HG02571 (cell line): ENCODE results near the gene ITGA1.
"Not testable (repeated sequence)": the region's sequence is repeated elsewhere in the genome, so short reads cannot be mapped to it uniquely, and the experiment has no call there.

Experiments
- ATAC-seq: cut with Tn5 transposase; IDR thresholded peaks from one replicate; pipeline ENCODE4 v1.9.1; 2021; ENCODE audit warnings: mild to moderate bottlenecking, moderate library complexity; ENCODE audit not compliant: unreplicated experiment

The ITGA1 gene

DNA sequence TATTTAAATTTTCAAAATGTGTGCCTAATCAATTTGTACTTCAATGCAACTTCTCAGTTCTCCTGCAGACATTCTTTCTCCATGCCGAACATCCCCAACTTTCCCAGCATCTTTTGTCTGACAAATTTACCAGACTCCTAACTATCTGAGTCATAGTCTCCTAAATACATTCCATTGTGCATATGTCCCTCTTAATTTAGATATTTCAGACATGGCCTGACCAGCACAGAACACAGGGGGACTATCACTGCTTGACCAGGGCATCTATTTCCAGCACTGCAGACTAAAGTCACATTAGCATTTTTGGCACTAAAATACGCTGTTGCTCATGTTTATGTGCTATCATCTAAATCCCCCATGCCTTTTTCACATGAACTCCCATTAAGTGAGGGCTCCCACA, 71.9 kb downstream of the ITGA1 start:
- ATAC-seq = no peak

DNA sequence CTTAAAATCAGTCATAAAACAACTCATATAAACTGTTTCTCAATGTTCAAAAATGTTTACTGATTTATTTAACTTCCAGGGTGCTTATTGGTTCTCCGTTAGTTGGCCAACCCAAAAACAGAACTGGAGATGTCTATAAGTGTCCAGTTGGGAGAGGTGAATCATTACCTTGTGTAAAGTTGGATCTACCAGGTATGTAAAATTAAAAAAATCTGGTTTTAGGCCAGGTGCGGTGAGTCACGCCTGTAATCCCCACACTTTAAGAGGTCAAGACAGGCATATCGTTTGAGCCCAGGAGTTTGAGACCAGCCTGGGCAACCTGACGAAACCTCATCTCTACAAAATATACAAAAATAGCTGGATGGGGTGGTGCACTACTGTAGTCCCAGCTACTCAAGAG, 73.7 kb downstream of the ITGA1 start:
- no peak for ATAC-seq

DNA sequence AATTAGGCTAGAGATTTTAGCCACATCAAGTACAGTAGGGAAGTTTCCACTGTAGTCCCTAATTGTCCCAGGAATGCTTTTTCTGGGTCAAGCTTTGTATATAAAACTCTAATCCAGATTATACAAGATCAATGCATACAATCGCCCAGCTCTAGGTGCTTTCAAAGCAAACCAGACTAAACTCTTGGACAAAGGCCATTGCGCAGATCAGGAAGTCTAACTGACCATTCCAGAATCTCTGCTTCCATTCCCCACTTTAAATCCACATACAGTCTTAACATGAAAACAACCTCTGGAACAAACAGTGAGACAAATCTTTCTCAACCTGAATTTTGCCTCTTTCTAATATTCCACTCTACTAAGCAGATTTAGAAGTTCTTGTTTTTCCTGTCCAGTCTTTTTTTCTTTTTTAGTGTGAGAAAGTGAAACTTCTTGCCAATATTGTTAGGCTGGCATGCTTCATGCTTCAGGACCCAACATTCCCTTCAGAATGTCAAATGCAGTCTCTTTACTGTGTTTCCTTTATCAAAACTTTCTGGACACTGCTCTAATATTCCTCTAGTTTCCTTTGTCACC, 76.1 kb downstream of the ITGA1 start:
- no peak for ATAC-seq

DNA sequence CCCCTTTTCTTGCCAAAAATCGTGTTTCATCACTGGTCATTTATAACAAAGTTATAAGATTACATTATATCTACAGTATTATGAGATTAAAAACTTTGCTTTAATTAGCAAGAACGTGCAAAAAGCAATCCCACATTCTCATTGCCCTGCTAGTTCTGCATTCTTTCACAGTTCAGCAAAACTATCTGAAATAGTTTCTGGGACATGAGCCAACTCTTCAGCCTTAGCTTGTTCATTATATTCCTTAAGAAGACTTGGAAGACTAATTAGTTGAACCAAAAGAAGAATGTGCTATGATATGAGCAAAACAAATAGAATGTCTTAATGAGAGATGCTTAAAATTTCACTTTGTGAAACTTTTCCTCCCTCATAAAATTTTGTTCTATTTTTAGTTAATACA, 76.7 kb downstream of the ITGA1 start:
- ATAC-seq = no peak

DNA sequence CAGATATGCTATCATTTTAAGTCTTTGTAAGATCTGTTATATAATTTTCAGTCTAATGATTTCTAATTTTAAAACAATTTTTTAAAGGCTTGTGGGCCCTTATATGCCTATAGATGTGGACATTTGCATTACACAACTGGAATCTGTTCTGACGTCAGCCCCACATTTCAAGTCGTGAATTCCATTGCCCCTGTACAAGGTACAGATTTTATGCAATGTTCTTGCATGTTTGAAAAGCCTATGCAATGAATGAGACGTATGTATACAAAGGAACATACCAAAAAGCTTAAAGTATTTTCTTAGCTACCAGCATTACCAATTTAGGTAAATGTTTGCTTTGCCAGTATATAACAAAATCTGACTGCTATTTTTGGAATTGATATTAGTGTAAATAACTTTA, 77.2 kb downstream of the ITGA1 start:
- ATAC-seq = no peak

DNA sequence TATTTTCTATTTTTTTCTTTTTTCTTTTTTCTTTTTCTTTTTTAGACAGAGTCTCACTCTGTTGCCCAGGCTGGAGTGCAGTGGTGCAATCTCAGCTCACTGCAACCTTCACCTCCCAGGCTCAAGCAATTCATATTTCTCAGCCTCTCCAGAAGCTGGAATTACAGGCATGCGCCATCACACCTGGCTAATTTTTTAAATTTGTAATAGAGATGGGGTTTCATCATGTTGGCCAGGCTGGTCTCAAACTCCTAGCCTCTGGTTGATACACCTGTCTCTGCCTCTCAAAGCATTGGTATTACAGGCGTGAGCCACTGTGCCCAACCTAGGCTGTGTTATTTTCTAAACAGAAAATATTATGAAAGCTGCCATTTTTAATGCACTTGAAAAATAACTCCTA, 78.3 kb downstream of the ITGA1 start:
- ATAC-seq = not testable (repeated sequence)

DNA sequence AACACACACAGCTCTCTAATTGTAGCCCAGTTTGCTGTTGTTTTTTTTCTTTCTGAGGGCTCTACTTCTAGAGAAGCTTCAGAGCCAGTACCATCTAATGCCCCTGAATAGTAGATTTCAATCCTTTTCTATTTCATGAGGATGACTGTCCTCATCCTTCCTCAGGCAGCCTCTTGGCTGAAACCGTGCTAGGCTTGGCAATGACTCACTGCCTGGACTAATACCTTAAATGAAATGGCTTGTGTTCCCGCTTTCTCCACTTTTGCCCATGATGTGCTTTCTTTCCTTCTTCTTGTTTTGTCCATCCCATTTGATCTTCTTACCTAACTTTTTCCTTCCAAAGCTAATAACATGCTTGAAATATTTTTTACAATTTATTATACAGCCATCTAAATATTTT, 80.1 kb downstream of the ITGA1 start:
- no peak for ATAC-seq

DNA sequence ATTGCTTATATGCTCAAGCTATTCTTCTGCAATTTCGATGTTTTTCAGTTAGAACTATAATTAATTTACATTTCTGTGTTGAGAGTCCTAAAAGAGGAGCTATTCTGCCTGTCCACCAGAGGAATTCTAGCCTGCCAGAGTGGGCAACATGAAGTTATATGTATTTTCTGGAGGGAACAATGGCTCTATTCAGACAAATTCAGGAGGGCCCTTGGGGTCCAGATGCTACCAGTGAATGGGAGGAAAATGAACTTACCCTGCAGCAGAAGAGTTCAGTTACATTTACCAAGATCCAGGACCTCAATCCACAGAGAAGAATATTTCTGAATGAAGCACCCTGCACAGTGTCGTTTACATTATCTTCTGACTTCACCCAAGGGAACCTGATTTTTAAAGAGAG, 80.7 kb downstream of the ITGA1 start:
- ATAC-seq = no peak

DNA sequence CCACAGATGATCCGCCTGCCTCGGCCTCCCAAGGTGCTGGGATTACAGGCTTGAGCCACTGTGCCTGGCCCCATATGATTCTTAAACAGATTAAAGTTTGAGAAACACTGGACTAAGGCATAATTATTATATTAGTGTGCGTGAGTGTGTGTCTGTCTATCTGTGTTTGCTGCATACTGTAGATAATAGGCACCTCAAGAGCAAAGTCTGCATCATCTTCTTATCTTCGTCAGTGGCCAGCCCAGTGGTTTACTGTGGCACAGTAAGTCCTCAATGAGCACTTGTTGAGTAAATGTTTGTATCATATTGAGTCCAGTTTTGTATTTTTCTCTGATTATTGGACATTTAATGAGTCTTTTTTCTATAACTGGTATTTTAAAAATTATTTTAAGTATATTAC, 81.7 kb downstream of the ITGA1 start:
- no peak for ATAC-seq

DNA sequence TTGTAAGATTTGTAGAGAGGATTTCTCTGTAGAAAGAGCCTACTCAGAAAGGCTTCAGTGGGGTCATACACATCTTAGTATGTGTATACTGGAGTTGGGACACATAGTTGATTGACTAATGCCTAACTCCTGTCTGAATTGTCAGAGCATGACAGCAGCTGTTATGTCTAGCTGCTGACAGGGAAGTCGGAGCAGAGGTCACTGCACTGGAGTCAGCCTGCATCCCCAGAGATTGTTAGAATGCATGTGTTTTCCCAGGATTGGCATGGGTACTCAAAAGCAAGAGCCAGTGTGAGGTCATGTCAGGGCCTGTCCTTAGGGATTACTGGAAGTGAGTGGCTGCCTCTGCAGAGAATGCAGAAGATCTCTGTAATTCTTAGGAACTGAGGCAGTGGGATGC, 82.7 kb downstream of the ITGA1 start:
- ATAC-seq = no peak

DNA sequence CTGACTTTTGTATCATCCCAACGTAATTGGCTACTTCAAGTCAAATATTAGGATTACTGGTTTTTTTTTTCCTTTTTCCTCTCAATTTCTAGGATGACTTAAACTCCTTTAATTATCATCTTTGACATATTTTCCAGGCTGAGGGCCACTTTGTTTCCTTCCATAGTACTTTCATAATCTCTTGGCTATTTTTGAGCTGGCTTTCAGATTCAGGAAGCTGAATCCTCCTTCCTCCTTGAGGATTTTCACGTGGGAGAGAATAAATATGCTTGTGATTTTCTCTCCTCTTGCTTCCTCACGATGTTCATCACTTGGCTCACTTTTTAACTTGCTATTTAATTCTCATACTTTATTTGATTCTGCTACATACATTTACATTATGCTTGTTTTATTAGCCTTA, 88.1 kb downstream of the ITGA1 start:
- ATAC-seq = no peak

DNA sequence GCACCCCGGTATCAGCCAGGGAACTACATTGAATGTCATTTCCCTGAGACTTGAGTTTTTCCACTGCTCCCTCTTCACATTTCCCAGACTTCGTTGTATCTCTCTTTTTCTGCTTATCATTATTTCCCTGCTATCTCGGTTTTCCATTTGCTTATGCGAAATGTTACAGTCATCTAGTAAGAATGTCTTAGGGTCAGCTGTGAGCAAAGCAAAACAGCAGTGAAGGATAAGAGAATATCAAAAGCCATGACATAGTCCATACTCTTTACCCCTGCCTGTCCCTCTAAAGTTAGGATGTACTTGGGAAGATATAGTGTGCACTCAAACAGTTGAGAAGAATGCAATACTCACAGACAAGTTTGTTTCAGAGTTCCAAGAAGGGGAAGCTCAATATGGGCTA, 88.7 kb downstream of the ITGA1 start:
- no peak for ATAC-seq

DNA sequence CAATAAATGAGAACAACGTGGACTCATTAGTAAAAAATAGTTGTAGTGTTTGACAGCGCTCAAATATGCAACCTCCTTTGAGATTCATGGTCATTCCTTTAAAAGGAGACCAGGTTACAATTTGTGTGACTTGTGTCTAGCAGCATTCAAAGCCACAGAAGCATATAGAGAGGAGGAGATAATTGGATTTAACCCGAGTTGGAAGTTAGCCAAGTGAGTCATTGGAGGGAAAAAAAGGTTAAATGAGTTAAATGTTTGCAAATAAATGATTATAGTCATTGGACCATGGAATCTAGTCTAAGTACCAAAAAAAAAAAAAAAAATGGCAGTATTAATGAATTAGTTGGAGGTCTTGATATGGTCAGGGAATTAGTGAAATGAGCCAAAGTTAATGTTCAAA, 90.9 kb downstream of the ITGA1 start:
- ATAC-seq = no peak

DNA sequence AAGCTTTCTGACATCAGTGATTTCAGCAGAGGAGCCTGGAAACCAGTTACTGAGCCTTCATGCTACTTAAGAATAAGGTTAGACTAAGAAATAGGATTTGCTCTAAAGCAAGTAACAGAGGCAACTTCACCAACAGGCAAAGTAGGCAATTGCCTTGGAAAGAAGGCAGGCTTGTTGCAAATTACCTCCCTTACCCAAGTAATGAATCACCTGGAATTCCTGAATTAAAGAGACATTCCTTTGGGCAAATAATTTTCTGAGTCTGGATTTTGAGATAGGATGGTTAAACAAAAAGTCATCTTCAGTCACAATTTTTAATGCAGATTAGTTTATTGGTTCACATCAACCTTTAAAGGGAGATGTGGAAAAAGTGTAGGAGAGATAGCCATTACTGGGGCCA, 92.8 kb downstream of the ITGA1 start:
- ATAC-seq = no peak

DNA sequence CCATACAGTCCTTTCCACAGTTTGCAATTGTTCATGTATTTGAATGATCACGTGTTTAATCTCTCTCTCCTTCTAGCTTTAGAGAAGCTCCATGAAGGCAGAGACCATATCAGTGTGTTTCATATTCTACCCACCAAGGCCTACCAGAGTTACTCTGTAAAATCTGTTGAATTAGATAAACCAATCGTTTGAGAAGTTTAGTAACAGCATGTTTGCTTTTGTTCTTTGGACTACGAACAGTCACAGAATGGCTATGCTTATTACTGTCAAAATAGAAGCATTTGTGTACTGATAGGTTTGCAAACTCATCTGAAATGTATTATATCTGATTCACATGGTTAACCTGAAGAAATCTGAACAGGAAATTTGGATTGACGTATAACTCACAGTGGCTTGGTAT, 93.8 kb downstream of the ITGA1 start:
- ATAC-seq = no peak

DNA sequence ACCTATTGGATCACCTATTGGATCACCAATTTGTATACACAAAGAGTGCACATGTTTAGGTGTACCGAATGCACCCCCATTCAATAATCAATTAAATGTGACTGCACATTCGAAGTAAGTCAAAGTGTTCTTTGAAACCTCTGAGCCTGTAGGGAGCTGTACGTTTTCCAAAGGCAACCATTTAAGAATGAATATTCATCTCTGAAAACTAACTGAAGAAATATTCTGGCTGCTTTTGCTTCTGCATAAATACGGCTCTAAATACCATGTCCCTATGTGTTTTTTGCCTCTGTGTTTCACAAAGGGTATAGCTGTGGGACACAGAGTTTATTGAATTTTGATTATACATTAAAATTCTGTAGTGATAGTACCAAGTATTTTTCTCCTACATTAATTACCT, 95.4 kb downstream of the ITGA1 start:
- ATAC-seq = no peak

DNA sequence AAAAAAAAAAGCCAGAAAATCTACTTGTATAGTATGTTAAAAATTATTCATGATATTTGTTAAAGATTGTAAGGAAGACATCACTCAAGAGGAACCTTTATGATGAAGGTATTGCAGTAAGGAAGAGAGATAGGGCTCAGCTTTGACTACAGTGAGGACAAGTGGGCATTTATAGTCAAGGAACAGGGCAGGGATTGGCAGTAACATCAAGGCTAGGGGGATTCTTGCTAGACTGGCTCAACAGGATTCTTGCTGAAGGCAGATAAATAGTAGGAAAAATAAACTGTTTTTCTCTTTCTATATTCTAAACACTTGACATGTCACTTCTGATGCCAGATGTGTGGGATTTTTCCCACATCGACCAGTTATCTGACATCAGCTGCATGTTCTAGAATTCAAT, 96.7 kb downstream of the ITGA1 start:
- ATAC-seq = no peak

DNA sequence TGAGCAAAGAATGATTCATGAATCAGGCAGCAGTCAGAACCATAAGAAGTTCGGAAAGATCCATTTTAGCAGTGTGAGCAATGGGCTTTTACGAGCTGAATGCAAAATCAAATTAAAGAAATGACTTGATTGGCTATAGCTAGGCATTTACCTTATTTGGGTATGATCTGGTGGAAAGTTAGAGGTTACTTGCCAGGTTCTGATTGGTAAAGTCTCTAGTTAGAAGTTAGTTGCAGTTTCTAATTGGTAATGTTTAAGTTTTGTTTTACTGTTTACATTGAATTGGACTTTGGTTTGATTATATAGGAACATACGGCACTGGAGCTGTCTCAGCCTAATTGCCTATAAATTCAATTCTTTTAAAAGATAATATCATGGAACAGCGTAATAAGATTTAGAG, 97.9 kb downstream of the ITGA1 start:
- no peak for ATAC-seq

DNA sequence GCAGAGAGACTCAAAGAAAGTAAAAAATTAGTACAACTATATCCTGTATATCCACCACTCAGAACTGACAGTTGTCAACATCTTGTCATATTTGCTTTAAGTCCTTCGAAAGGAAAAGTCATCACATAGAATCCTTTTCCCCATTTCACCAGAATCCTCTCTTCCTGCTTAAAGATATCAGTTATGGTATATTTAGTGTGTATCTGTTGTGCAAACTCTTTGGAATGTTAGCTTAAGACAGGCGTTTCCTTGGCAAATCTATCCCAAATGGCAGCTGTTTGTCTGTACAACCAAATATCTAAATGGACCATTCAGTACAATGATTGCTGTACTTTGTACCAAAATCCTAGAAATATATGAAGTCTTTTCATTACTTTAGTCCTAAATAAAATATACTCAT, 98.5 kb downstream of the ITGA1 start:
- no peak for ATAC-seq

DNA sequence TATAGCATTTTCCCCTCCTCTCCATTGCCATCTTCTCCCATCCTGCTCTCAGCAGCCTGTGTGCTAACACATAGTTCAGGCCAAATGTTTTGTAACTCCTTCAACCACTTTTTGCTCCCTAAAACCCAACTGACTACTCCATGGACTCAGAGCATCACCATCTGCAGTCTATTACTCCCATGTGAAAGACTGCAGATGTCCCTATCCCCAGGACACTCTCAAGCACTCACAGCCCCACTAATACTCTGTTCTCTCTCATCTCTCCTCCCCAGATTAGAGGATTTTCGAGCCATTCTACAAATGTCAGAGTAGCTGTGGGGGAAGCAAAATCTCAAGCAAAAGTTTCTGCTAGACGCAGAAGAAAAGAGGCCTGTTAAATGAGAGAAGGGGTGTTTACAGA, 99.3 kb downstream of the ITGA1 start:
- ATAC-seq = no peak

DNA sequence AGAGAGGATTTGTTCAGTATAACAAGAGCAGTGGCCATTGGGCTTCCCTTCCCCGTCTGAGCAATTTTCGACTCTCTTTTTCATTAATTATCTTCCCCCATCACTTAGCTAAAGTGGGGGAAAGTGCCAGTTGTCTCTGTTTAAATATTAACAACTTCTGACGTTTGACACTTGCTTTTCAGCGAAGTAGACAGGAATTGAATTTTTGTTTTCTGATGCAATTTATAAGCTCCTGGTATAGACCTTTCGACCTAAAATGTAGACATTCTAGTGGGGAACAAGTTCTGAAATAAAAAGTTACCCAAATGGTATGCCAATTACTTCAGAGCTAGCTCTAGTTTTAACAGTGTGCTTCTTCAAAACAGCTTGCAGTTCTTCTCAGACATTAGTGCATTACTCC, 100.6 kb downstream of the ITGA1 start:
- no peak for ATAC-seq

DNA sequence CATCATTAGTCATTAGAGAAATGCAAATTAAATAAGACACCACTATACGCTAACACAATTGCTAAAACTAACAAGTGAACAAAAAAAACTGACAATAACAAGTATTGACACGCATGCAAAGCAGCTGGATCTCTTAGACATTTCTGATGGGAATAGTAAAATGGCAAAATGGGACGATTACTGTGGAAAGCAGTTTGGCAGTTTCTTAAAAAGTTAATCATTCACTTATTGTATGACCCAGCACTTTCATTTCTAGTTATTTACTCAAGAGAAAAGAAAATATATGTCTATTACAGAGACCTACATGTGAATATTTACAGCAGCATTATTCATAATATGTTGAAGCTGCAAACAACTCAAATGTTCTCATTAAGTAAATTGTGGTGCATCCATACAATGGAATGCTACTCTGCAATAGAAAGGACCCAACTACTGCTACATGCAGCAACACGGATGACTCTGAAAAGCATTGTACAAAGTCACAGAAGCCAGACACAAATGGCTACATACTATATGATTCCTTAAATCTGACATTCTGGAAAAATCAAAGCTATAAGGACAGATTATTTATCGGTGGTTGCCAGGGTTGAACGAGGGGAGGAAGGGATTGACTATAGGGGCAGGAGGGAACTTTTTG, 104.6 kb downstream of the ITGA1 start:
- ATAC-seq = no peak

DNA sequence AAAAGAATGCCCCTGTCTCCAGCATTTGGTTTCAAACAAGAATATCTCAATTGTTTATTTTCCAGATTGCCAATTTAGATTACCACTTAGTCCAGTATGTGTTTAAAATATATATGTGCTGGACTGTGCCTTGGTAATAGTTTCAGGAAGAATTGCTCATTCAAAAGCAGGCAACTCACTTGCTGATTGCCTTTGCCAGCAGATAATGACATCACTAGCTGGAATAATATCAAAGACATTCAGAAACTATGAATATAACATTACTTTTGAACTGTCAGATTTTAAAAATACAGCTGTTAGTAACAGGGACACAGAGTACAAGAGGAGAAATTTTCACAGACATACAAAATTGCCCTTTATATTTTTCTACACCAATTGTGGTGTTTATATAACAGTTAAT, 105.4 kb downstream of the ITGA1 start:
- ATAC-seq = no peak
